ENCODE data around the gene GSG1. TPM values are rescaled to one million over a fixed set of nuclear protein-coding genes. Genes with fewer than 3 reads are reported as not detected.
"Not testable (repeated sequence)": the region's sequence is repeated elsewhere in the genome, so short reads cannot be mapped to it uniquely, and the experiment has no call there.

GSG1 gene
- total and polyA plus RNA-seq, 10 donors, result not detected

GRCh38 chr12:13039328-13039956 is 64.0 kb downstream of the GSG1 start:
- Histone ChIP-seq H3K27ac (no peak overlapping the region), H3K27me3 (replicated peaks in 1 of 7) (no peaks in the 10 kb centered on the region), H3K4me3 (no peak overlapping the region), H3K4me1 (peaks cover 0 to 19% (median 2%) of the 10 kb centered on the region in 6 donors), H3K9me3 (no peaks in the 10 kb centered on the region), H3K36me3 (no peaks in the 10 kb centered on the region)
- intact Hi-C loops (cut with DNase I; ENCODE audit: low total_unique reads), result no loop called here
- 58 to 68% (median 63%) methylated on average over 5 of the region's 5 CpGs for WGBS, 5 donors
- DNase-seq, result no peak
- TF ChIP-seq POLR2A (IDR thresholded peaks at IDR 0.05), result no peak
- no peak for TF ChIP-seq POLR2AphosphoS5 (IDR thresholded peaks at IDR 0.05)

- no peak for DNase-seq
- H3K27ac ChIP-seq, result no peak overlapping the region
- no peak for TF ChIP-seq CTCF (IDR thresholded peaks at IDR 0.05 in 8 of 11, conservative IDR thresholded peaks at IDR 0.05 in 3 of 11)
- TF ChIP-seq POLR2A (IDR thresholded peaks at IDR 0.05), result no peak
- no peak for TF ChIP-seq POLR2AphosphoS5 (IDR thresholded peaks at IDR 0.05)
- H3K9me3 ChIP-seq, result no peaks in the 10 kb centered on the region
- intact Hi-C loops (cut with DNase I; ENCODE audit: low total_unique reads), result no loop called here
- 75 to 90% (median 83%) methylated on average over 4 of the region's 4 CpGs for WGBS, 5 donors
- no peaks in the 10 kb centered on the region for H3K27me3 ChIP-seq (replicated peaks in 1 of 7)
- H3K4me3 ChIP-seq, result no peak overlapping the region
- H3K4me1 ChIP-seq, result peaks cover 0 to 12% (median under 1%) of the 10 kb centered on the region in 6 donors
- no peaks in the 10 kb centered on the region for H3K36me3 ChIP-seq
Observed at GRCh38 chr12:13038491-13039161, 64.8 kb downstream of the GSG1 start.

GRCh38 chr12:13036881-13037280 is 66.6 kb downstream of the GSG1 start:
- Histone ChIP-seq H3K4me1 (peaks cover 0 to 9% (median 0%) of the 10 kb centered on the region in 6 donors), H3K4me3 (no peak overlapping the region), H3K9me3 (no peaks in the 10 kb centered on the region), H3K27me3 (replicated peaks in 1 of 7) (no peaks in the 10 kb centered on the region), H3K36me3 (no peaks in the 10 kb centered on the region), H3K27ac (no peak overlapping the region)
- no peak for DNase-seq
- 89 to 97% (median 93%) methylated on average over 3 of the region's 3 CpGs for WGBS, 5 donors
- intact Hi-C loops (cut with DNase I; ENCODE audit: low total_unique reads), result no loop called here
- TF ChIP-seq POLR2AphosphoS5 (IDR thresholded peaks at IDR 0.05) (no peak), POLR2A (IDR thresholded peaks at IDR 0.05) (no peak)

- H3K27me3 ChIP-seq (replicated peaks in 1 of 7); H3K9me3 ChIP-seq; H3K36me3 ChIP-seq; intact Hi-C loops (cut with DNase I; ENCODE audit: low total_unique reads); H3K4me3 ChIP-seq; H3K4me1 ChIP-seq; H3K27ac ChIP-seq; DNase-seq: not testable (repeated sequence)
- 83 to 94% (median 86%) methylated on average over 5 of the region's 5 CpGs for WGBS, 5 donors
Observed at GRCh38 chr12:13035335-13035734, 68.1 kb downstream of the GSG1 start.

Other genes with a start within 250 kb of the GSG1 start
- 1 to 10 TPM in 3 of 7 donors, under 1 TPM in 4; 0.09 to 3.0 (median 0.69) TPM for gene GPRC5A, start 212.1 kb downstream of the GSG1 start, total RNA-seq
- gene GPRC5A, start 212.1 kb downstream of the GSG1 start, polyA plus RNA-seq, result under 1 TPM; 0.09 to 0.18 (median 0.13) TPM
- gene GPRC5D, start 151.5 kb downstream of the GSG1 start, total RNA-seq, result 1 to 10 TPM in 1 of 7 donors, under 1 TPM in 3, not detected in 3; 0.40 to 1.4 (median 0.48) TPM
- under 1 TPM in 1 of 3 donors, not detected in 2; 0.23 TPM for gene GPRC5D, start 151.5 kb downstream of the GSG1 start, polyA plus RNA-seq
- 10 to 100 TPM; 44.4 to 77.2 (median 60.7) TPM for gene HEBP1, start 103.4 kb downstream of the GSG1 start, total RNA-seq
- gene HEBP1, start 103.4 kb downstream of the GSG1 start, polyA plus RNA-seq, result 10 to 100 TPM; 25.1 to 79.4 (median 54.6) TPM
- gene FAM234B, start 59.3 kb downstream of the GSG1 start, total RNA-seq, result 1 to 10 TPM; 4.2 to 8.2 (median 7.3) TPM
- 1 to 10 TPM in 2 of 3 donors, under 1 TPM in 1; 0.59 to 1.2 (median 1.0) TPM for gene FAM234B, start 59.3 kb downstream of the GSG1 start, polyA plus RNA-seq
- 100 to 1,000 TPM in 2 of 7 donors, 10 to 100 TPM in 5; 52.6 to 170 (median 82.4) TPM for gene EMP1, start 93.1 kb upstream of the GSG1 start, total RNA-seq
- gene EMP1, start 93.1 kb upstream of the GSG1 start, polyA plus RNA-seq, result 10 to 100 TPM in 1 of 3 donors, 1 to 10 TPM in 2; 4.9 to 11.1 (median 6.8) TPM

Data from spleen (tissue), 11 donors.